ENCODE results near the gene GNAI1.
"Not testable (repeated sequence)": the region's sequence is repeated elsewhere in the genome, so short reads cannot be mapped to it uniquely, and the experiment has no call there.

The GNAI1 gene

DNA sequence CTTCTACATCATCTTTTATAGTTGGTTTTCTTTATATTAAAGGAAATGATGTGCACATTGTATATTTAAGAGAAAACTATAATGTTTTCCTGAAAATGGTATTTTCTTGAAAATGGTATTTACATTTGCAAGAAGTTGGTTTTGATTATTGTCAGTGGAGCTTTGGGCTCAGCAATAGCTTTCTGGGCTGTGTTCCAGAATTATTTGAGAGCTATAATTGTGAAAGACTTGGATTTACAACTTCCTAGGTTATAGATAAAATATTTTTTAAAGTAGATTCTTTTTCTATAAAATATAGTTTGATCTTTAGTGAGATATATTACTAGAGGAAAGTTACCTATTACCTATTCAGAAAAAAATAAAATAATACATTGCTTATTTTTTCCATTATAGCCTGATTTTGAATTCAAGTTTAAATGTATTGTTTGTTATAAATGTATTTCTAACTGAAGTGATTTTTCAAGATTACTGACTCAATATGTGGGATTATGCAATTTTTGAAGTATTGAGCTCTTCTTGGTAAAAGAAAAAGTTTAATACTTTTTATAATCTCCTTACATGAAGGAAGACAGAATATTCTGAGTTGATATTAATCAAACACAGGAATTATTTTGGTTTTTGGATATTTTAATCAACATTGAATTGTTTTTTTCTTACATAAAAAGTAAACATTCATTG, 20.2 kb downstream of the GNAI1 start:
- in situ Hi-C loops (cut with MboI; ENCODE audit: low sequenced_read_pairs), result no loop called here

- in situ Hi-C loops (cut with MboI; ENCODE audit: low sequenced_read_pairs), result no loop called here
Observed at GRCh38 chr7:80155374-80155773, 20.7 kb downstream of the GNAI1 start.

GRCh38 chr7:80157770-80158169, 23.1 kb downstream of the GNAI1 start:
- in situ Hi-C loops (cut with MboI; ENCODE audit: low sequenced_read_pairs), result not testable (repeated sequence)

DNA sequence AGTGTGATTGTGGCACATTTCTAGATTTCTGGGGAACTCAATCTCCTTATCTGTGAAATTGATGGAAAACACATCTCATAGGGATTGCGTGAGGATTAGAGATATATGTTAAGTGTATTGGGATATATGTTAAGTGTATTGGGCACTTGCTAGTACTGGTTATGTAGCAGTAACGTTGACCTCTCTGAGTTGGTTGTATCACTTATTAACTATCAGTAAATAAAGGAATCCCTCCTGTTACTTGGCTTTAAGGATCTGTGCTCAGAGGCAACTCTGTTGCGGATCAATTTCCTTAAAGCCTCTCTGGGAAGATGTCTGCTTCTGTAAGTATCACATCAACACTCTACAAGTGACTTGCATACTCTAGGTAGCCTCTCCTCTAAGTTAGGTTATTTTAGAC, 25.2 kb downstream of the GNAI1 start:
- in situ Hi-C loops (cut with MboI; ENCODE audit: low sequenced_read_pairs), result no loop called here

GRCh38 chr7:80161466-80161865, 26.8 kb downstream of the GNAI1 start:
- in situ Hi-C loops (cut with MboI; ENCODE audit: low sequenced_read_pairs), result no loop called here

- in situ Hi-C loops (cut with MboI; ENCODE audit: low sequenced_read_pairs), result no loop called here
Observed at GRCh38 chr7:80165177-80165576, 30.5 kb downstream of the GNAI1 start.

DNA sequence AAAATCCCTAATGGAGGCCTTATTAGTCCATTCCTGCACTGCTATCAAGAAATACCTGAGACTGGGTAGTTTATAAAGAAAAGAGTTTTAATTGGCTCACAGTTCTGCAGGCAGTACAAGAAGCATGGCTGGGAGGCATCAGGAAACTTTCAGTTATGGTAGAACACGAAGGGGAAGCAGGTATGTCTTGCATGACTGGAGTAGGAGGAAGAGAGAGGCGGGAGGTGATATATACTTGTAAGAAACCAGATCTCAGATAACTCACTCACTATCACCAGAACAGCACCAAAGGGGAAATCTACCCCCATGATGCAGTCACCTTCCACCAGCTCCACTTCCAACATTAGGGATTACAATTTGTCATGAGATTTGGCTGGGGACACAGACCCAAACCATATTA, 35.8 kb downstream of the GNAI1 start:
- in situ Hi-C loops (cut with MboI; ENCODE audit: low sequenced_read_pairs), result no loop called here

GRCh38 chr7:80172387-80172786, 37.8 kb downstream of the GNAI1 start:
- in situ Hi-C loops (cut with MboI; ENCODE audit: low sequenced_read_pairs), result no loop called here

DNA sequence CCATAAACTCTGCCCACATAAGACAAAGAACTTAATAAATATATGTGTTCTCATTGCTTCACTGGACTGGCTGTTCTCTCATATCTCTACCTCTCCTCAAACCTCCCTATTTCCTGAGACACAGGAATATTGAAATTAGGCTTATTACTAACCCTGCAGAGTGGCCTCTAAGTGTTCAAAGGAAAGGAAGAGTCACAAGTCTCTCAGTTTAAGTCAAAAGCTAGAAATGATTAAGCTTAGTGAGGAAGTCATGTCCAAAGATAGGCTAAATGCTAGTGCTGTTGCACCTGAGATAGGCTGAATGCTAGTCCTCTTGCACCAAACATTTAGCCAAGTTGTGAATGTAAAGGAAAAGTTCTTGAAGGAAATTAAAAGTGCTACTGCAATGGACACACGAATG, 41.1 kb downstream of the GNAI1 start:
- in situ Hi-C loops (cut with MboI; ENCODE audit: low sequenced_read_pairs), result no loop called here

GRCh38 chr7:80181411-80181810, 46.8 kb downstream of the GNAI1 start:
- in situ Hi-C loops (cut with MboI; ENCODE audit: low sequenced_read_pairs), result no loop called here

DNA sequence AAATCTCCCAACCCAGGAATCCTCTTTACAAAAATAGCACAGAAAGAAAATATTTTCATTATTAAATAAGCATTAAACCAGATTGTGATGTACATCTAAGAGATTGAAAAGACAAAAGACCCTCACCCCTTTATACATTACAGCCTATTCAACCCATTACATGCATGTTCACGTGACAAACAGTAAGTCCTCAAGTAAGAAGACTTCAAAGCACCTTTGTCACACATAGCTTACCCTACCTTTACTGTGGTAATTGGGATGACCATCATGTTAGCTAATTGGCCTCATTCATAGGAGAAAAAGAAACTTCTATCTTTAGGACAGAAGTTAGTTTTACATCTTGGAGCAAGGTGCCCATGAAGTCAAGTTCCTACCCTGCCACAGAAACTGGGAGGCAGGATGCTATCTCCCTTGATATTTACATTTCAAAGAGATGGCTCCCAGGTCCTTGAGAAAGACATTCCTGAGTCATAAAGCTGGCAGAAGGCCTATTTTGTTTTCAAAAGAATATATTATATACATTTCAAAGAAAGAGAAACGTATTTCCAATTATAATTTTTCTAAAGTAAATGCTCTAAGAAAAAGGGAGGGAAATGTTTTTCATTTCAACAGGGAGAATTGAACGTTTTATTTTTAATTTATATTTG, 48.1 kb downstream of the GNAI1 start:
- in situ Hi-C loops (cut with MboI; ENCODE audit: low sequenced_read_pairs), result no loop called here

- in situ Hi-C loops (cut with MboI; ENCODE audit: low sequenced_read_pairs), result no loop called here
Observed at GRCh38 chr7:80183351-80183750, 48.7 kb downstream of the GNAI1 start.

DNA sequence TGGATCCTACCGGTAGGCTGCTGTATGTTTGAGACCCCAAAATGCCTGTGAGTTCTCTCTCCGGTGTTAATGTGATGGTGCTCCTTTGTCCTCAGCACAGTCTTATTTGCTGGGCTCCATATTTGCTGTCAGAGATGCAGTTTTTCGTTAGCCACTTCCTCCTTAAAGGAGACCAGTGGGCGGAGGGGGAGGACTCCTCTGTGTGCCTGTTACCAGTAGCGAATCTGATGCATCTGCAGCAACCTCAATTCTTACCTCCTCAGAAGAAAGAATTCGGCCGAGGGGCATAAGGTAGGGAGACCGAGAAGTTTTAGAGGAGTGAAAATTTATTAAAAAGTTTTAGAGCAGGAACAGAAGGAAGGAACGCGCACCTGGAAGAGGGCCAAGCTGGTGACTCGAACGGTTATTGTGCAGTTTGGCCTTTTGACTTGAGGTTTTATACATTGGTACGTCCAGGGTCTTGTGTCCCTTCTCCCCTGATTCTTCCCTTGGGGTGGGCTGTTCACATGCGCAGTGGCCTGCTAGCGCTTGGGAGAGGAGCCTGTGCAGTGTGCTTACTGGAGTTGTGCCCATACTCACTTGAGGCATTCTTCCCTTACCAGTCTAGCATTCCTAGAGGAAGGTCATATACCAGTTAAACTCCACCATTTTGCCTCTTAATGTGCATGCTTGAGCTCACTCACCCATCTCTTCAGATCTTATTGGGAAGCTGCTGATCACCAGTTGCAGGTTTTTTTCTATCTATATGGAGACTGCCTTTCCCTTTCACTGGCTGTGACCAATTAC, 49.5 kb downstream of the GNAI1 start:
- in situ Hi-C loops (cut with MboI; ENCODE audit: low sequenced_read_pairs), result no loop called here

DNA sequence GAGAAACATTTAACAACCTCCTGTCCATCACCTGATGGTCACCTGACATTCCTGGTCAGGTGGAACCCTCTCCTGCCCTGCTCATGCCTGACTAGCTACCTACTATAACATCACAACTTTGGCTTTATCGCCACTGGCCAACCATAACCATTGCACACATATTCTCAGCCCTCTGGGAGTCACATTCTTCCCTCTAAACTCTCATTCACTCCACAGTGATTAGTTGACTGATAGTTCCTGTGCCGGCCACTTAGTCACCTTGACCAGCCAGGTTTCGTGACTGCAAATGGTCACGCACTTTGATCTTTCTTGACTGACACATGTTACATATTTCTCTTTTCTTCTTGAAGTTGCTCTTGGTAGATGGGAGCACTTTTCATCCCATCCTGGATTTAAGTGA, 50.1 kb downstream of the GNAI1 start:
- in situ Hi-C loops (cut with MboI; ENCODE audit: low sequenced_read_pairs), result no loop called here

DNA sequence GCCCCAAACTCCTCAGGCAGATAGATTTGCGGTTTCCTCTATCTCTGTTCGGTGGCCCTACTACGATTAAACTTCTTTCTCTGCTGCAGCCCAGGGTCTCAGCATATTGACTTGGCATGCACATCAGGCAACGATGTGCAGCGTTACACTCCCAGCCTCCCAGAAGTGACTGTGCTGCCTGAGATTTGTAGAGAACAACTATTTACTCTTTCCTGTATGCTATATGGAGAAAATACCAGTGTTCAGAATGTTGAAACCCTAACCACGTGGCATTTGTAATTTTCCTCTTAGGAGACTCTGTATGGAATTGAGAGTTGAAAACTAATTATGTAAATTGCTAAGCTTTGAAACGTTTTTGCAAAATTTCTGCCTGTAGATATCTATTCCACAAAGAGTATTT, 50.9 kb downstream of the GNAI1 start:
- in situ Hi-C loops (cut with MboI; ENCODE audit: low sequenced_read_pairs), result no loop called here

DNA sequence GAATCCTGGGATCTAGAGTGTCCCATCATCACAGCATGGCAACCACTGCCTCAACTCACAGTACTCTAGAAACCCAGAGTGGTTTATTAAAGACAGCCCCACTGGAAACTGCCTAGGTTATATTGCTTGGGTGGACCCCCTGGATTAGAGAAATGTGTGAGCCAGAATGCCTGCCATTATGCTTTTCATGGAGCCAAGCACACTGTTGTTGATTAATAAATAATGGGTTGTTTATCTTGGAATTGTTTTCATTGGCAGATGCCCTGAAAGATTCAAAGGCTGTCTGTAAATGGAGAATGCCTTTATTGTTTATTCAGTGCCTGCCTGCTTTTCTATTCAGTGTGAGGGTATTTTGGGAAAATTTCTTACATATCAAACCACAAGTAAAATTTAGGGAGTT, 52.1 kb downstream of the GNAI1 start:
- in situ Hi-C loops (cut with MboI; ENCODE audit: low sequenced_read_pairs), result no loop called here

DNA sequence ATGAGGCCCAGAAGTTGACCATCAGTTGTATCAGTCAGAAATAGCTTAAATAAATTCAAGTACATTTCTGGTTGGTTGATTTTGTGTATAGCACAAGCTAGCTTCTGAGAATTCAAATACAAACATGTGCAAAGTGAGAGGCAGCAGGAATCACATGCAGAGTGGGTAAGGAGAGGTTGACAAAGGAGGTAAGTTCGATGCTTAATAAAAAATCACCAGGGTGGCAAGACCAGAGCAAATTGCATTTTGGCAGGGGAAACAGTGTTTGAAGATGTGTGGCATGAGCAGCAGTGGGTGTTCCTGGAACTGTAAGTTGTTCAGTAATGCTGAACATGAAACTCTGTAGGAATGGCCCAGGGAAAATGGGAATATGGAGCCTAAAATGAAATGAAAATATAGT, 52.6 kb downstream of the GNAI1 start:
- in situ Hi-C loops (cut with MboI; ENCODE audit: low sequenced_read_pairs), result no loop called here

- in situ Hi-C loops (cut with MboI; ENCODE audit: low sequenced_read_pairs), result no loop called here
Observed at GRCh38 chr7:80187727-80188126, 53.1 kb downstream of the GNAI1 start.

DNA sequence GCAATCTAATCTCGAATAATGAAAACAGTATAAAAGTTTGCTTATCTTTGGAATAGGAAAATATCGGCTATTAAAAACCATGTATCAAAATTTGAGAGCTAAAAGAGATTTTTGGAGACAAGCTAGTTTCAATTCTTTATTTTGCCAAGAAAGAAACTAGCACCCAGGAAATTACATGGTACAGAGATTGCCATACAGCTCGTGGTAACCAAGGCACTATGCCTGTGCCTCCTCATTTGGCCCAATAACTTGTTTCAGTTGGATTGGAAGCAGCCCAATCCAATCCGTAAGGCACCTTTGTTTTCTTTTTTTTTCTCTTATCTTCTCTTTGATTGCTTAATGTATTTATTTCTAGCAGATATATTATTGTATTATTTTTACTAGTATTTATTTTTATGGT, 55.0 kb downstream of the GNAI1 start:
- in situ Hi-C loops (cut with MboI; ENCODE audit: low sequenced_read_pairs), result no loop called here

DNA sequence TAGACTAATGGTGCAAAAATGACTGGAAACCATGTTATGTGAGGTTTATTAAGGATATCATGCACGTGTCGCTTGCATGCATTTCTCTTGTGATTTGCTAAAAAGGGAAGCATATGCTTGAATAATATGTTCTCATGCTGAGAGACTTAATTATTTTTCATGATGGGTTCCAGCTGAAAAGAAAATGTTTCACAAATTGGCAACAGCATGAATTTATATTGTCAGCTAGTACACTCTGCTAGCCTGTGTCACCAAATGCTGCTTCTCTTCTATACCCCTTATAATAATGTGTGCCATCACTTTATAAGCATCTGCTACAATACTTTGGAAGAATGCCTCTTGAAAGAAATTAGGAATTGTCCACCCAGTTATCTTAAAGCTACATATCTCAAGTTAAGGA, 63.0 kb downstream of the GNAI1 start:
- in situ Hi-C loops (cut with MboI; ENCODE audit: low sequenced_read_pairs), result no loop called here

- in situ Hi-C loops (cut with MboI; ENCODE audit: low sequenced_read_pairs), result no loop called here
Observed at GRCh38 chr7:80199051-80199450, 64.4 kb downstream of the GNAI1 start.

GRCh38 chr7:80204454-80204853, 69.8 kb downstream of the GNAI1 start:
- in situ Hi-C loops (cut with MboI; ENCODE audit: low sequenced_read_pairs), result no loop called here

Data from HL-60/S4 treated with retinoic acid at 250 ng/mL for 4 days and 3 days (cell line).